ENCODE measurements around the gene TPST2. TPM values are rescaled to one million over a fixed set of nuclear protein-coding genes. Genes with fewer than 3 reads are reported as not detected.

Gene TPST2
- total and polyA plus RNA-seq, 3 donors from 2014 or later: 32.8 to 218 (median 169) TPM

- WGBS, 2 donors: 53 to 65% methylated on average over 10 to 11 of the region's 11 CpGs
- H3K9me3 ChIP-seq: no peaks in the 10 kb centered on the region
- H3K36me3 ChIP-seq (ENCODE audit: low read depth, missing control alignments): no peaks in the 10 kb centered on the region
- no peaks in the 10 kb centered on the region for H3K27me3 ChIP-seq
- H3K4me1 ChIP-seq: peaks cover 20% of the 10 kb centered on the region
- peak; percentile 31 for DNase-seq
- no peak overlapping the region for H3K4me3 ChIP-seq
- H3K27ac ChIP-seq: peak overlapping the region; percentile 13 to 41
- intact Hi-C loops (cut with DNase I; ENCODE audit: low total_unique reads): no loop called here
- TF ChIP-seq, protein P1, sequence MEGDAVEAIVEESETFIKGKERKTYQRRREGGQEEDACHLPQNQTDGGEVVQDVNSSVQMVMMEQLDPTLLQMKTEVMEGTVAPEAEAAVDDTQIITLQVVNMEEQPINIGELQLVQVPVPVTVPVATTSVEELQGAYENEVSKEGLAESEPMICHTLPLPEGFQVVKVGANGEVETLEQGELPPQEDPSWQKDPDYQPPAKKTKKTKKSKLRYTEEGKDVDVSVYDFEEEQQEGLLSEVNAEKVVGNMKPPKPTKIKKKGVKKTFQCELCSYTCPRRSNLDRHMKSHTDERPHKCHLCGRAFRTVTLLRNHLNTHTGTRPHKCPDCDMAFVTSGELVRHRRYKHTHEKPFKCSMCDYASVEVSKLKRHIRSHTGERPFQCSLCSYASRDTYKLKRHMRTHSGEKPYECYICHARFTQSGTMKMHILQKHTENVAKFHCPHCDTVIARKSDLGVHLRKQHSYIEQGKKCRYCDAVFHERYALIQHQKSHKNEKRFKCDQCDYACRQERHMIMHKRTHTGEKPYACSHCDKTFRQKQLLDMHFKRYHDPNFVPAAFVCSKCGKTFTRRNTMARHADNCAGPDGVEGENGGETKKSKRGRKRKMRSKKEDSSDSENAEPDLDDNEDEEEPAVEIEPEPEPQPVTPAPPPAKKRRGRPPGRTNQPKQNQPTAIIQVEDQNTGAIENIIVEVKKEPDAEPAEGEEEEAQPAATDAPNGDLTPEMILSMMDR (IDR thresholded peaks at IDR 0.05): no peak
- no peak for TF ChIP-seq POLR2A (IDR thresholded peaks at IDR 0.05)
Measured at GRCh38 chr22:26586556-26587325, 3.2 kb downstream of the TPST2 start.

GRCh38 chr22:26585104-26585790, 4.7 kb downstream of the TPST2 start:
- intact Hi-C loops (cut with DNase I; ENCODE audit: low total_unique reads): no loop called here
- H3K27ac ChIP-seq: no peak overlapping the region
- peaks cover 20% of the 10 kb centered on the region for H3K4me1 ChIP-seq
- H3K9me3 ChIP-seq: no peaks in the 10 kb centered on the region
- no peak overlapping the region for H3K4me3 ChIP-seq
- no peaks in the 10 kb centered on the region for H3K27me3 ChIP-seq
- peak; percentile 98 for DNase-seq
- TF ChIP-seq, protein P1 (IDR thresholded peaks at IDR 0.05): no peak
- no peak for TF ChIP-seq POLR2A (IDR thresholded peaks at IDR 0.05)
- H3K36me3 ChIP-seq (ENCODE audit: low read depth, missing control alignments): no peaks in the 10 kb centered on the region
- 49 to 64% methylated on average over 9 to 11 of the region's 11 CpGs for WGBS, 2 donors

- H3K27me3 ChIP-seq: no peaks in the 10 kb centered on the region
- TF ChIP-seq, protein P1 (IDR thresholded peaks at IDR 0.05): no peak
- TF ChIP-seq POLR2A (IDR thresholded peaks at IDR 0.05): no peak
- intact Hi-C loops (cut with DNase I; ENCODE audit: low total_unique reads): no loop called here
- no peak for DNase-seq
- H3K36me3 ChIP-seq (ENCODE audit: low read depth, missing control alignments): no peaks in the 10 kb centered on the region
- H3K4me1 ChIP-seq: peaks cover 20% of the 10 kb centered on the region
- 52 to 64% methylated on average over 4 of the region's 4 CpGs for WGBS, 2 donors
- H3K4me3 ChIP-seq: no peak overlapping the region
- no peaks in the 10 kb centered on the region for H3K9me3 ChIP-seq
- H3K27ac ChIP-seq: no peak overlapping the region
Measured at GRCh38 chr22:26584010-26584409, 5.9 kb downstream of the TPST2 start.

DNA sequence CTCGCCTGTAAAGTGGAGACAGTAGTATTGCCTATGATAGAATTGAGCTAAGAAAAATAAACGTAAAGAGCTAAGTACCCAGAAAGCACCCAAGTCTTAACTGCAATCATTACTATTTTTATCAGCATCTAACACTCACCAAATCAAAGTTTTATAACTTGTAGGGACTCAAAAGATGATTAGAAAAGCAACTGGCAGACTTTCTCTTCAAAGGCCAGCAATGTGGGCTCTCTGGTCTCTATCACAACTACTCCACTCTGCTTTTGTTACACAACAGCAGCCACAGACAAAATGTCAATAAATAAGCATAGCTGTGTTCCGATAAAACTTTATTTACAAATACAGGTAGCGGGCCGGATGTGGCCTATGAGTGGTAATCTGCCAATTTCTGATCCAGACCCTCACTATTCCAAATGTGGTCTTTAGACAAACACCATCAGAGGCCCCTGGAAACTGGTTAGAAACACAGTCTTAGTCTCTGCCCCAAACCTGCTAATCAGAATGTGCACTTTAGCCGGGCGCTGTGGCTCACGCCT, 8.2 kb downstream of the TPST2 start:
- no peak overlapping the region for H3K27ac ChIP-seq
- intact Hi-C loops (cut with DNase I; ENCODE audit: low total_unique reads): no loop called here
- no peaks in the 10 kb centered on the region for H3K36me3 ChIP-seq (ENCODE audit: low read depth, missing control alignments)
- TF ChIP-seq, protein P1 (IDR thresholded peaks at IDR 0.05): no peak
- no peak for TF ChIP-seq POLR2A (IDR thresholded peaks at IDR 0.05)
- no peaks in the 10 kb centered on the region for H3K9me3 ChIP-seq
- H3K4me3 ChIP-seq: no peak overlapping the region
- peaks cover 16% of the 10 kb centered on the region for H3K4me1 ChIP-seq
- H3K27me3 ChIP-seq: no peaks in the 10 kb centered on the region
- WGBS, 2 donors: 94 to 95% methylated on average over 7 to 8 of the region's 8 CpGs
- no peak for DNase-seq

Data from testis (tissue), 3 donors.